Endothelial cell of umbilical vein (primary cell): ENCODE data around the gene POLR3C.

Experiments used
- EZH2 ChIP-seq: IDR thresholded peaks from 2 replicates; pipeline ENCODE4 v1.6.1; 2012; ENCODE audit warnings: borderline replicate concordance, low read depth, mild to moderate bottlenecking, moderate library complexity, low read length, inconsistent platforms; ENCODE audit not compliant: severe bottlenecking
- GATA2 ChIP-seq: IDR thresholded peaks from 2 replicates; pipeline ENCODE4 v1.7.0; 2011; ENCODE audit warnings: low read depth, mild to moderate bottlenecking, moderate library complexity, mixed read lengths, low read length; ENCODE audit not compliant: insufficient read length, insufficient read depth
- MYC ChIP-seq: IDR thresholded peaks from one replicate; pipeline ENCODE4 v1.6.1; 2011; ENCODE audit warnings: mild to moderate bottlenecking, low read depth, low read length
- POLR2A ChIP-seq: IDR thresholded peaks from 2 replicates; pipeline ENCODE4 v1.6.1; 2012; ENCODE audit warnings: low read depth, mild to moderate bottlenecking, control low read depth, low read length
- POLR2AphosphoS5 ChIP-seq: IDR thresholded peaks from 2 replicates; pipeline ENCODE4 v1.6.1; 2012; ENCODE audit warnings: low read depth, mild to moderate bottlenecking, control low read depth, low read length, moderate library complexity; ENCODE audit not compliant: insufficient read depth
- TF ChIP-seq, protein P1 (sequence below), 2 donors: IDR thresholded peaks; 1 replicate in 1 of 2; 2 replicates in 1 of 2; pipeline ENCODE4 v1.5.1; 2011; ENCODE audit warnings: low read length in 2 of 2, mild to moderate bottlenecking in 2 of 2, moderate library complexity in 2 of 2, control low read depth in 1 of 2, inconsistent platforms in 1 of 2, low read depth in 1 of 2; ENCODE audit not compliant: insufficient read depth in 1 of 2; ENCODE audit errors: extremely low read depth in 1 of 2
- TF ChIP-seq, protein P2 (sequence below): IDR thresholded peaks from 2 replicates; pipeline ENCODE4 v1.6.1; 2011; ENCODE audit not compliant: insufficient read depth, insufficient read length

DNA sequence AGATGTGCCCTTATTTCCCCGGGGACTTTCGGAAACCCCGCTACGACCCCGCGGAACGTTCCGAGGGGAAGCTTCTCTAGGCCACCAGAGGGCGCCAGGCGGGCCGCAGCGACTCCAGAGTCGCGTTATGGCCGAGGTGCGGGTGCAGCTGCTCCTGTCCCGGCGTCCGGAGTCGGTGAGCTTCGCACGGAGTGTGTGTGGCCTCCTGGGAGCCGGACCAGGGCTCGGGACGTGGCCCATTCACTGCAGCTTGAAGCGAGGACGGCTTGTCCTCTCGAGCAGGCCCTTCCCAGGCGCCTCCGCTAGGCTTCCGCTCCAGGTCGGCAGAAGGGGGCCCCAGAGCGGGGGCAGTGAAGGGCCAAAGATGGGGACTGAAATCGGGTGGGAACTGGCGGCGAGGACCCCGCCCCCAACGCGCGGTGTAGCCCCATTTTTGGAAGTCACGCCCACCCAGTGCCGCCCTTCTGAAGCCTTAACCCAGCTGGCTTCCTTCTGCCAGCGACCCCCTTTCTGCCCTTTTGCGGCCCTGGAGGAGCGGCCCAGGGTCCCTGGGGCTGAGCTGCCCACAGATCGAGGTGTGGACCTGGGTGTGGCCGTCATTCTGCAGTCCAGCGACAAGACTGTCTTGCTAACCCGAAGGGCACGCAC is 21.6 kb downstream of the POLR3C start, which contains the start of gene NUDT17:
- TF ChIP-seq POLR2A (peak; percentile 75), GATA2 (no peak), POLR2AphosphoS5 (peak; percentile 68), EZH2 (no peak), MYC (no peak)
- TF ChIP-seq, protein P1, sequence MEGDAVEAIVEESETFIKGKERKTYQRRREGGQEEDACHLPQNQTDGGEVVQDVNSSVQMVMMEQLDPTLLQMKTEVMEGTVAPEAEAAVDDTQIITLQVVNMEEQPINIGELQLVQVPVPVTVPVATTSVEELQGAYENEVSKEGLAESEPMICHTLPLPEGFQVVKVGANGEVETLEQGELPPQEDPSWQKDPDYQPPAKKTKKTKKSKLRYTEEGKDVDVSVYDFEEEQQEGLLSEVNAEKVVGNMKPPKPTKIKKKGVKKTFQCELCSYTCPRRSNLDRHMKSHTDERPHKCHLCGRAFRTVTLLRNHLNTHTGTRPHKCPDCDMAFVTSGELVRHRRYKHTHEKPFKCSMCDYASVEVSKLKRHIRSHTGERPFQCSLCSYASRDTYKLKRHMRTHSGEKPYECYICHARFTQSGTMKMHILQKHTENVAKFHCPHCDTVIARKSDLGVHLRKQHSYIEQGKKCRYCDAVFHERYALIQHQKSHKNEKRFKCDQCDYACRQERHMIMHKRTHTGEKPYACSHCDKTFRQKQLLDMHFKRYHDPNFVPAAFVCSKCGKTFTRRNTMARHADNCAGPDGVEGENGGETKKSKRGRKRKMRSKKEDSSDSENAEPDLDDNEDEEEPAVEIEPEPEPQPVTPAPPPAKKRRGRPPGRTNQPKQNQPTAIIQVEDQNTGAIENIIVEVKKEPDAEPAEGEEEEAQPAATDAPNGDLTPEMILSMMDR (IDR thresholded peaks at IDR 0.05; ENCODE audit: extremely low read depth in 1 of 2, insufficient read depth in 1 of 2, low read depth in 1 of 2, low read length in 2 of 2), result peak; percentile 96 to 97
- TF ChIP-seq, protein P2, sequence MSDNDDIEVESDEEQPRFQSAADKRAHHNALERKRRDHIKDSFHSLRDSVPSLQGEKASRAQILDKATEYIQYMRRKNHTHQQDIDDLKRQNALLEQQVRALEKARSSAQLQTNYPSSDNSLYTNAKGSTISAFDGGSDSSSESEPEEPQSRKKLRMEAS, result no peak
